ENCODE results near the gene GJC1. TPM values are rescaled to one million over a fixed set of nuclear protein-coding genes. Genes with fewer than 3 reads are reported as not detected.

The GJC1 gene
- total RNA-seq, 4 donors from 2014 or later, result 10.6 to 79.4 (median 50.2) TPM

- Histone ChIP-seq H3K4me3 (no peak overlapping the region), H3K4me1 (no peaks in the 10 kb centered on the region), H3K27ac (peak overlapping the region; percentile 37 to 59), H3K9me3 (no peaks in the 10 kb centered on the region), H3K36me3 (no peaks in the 10 kb centered on the region), H3K27me3 (no peaks in the 10 kb centered on the region)
- DNase-seq, result no peak
- intact Hi-C loops (cut with DNase I; ENCODE audit: low total_unique reads), result no loop called here
- TF ChIP-seq POLR2A (IDR thresholded peaks at IDR 0.05) (no peak), CTCF (IDR thresholded peaks at IDR 0.05) (no peak)
Measured at GRCh38 chr17:44850612-44851011, 20.5 kb upstream of the GJC1 start.

- Histone ChIP-seq H3K4me1 (no peaks in the 10 kb centered on the region), H3K27me3 (no peaks in the 10 kb centered on the region), H3K27ac (peak overlapping the region; percentile 37 to 45), H3K9me3 (no peaks in the 10 kb centered on the region), H3K36me3 (no peaks in the 10 kb centered on the region), H3K4me3 (no peak overlapping the region)
- intact Hi-C loops (cut with DNase I; ENCODE audit: low total_unique reads), result no loop called here
- TF ChIP-seq POLR2A (IDR thresholded peaks at IDR 0.05) (no peak), CTCF (IDR thresholded peaks at IDR 0.05) (no peak)
- no peak for DNase-seq
Measured at GRCh38 chr17:44850025-44850424, 19.9 kb upstream of the GJC1 start.

GRCh38 chr17:44848961-44849489 lies 18.9 kb upstream of the GJC1 start:
- Histone ChIP-seq H3K9me3 (no peaks in the 10 kb centered on the region), H3K4me1 (no peaks in the 10 kb centered on the region), H3K4me3 (no peak overlapping the region), H3K27me3 (no peaks in the 10 kb centered on the region), H3K27ac (peak overlapping the region in 1 of 2 donors; percentile 45), H3K36me3 (no peaks in the 10 kb centered on the region)
- DNase-seq, result no peak
- TF ChIP-seq POLR2A (IDR thresholded peaks at IDR 0.05), result no peak
- TF ChIP-seq CTCF (IDR thresholded peaks at IDR 0.05), result no peak
- intact Hi-C loops (cut with DNase I; ENCODE audit: low total_unique reads), result no loop called here

GRCh38 chr17:44848257-44848795 lies 18.2 kb upstream of the GJC1 start:
- no peaks in the 10 kb centered on the region for H3K27me3 ChIP-seq
- H3K9me3 ChIP-seq, result no peaks in the 10 kb centered on the region
- DNase-seq, result no peak
- no peaks in the 10 kb centered on the region for H3K4me1 ChIP-seq
- TF ChIP-seq POLR2A (IDR thresholded peaks at IDR 0.05) (no peak), CTCF (IDR thresholded peaks at IDR 0.05) (no peak)
- H3K4me3 ChIP-seq, result no peak overlapping the region
- H3K27ac ChIP-seq, result peak overlapping the region in 1 of 2 donors; percentile 45
- intact Hi-C loops (cut with DNase I; ENCODE audit: low total_unique reads), result no loop called here
- H3K36me3 ChIP-seq, result no peaks in the 10 kb centered on the region

GRCh38 chr17:44847586-44847985 lies 17.5 kb upstream of the GJC1 start, which contains the start of gene HIGD1B:
HIGD1B (plus strand) TSS chr17:44847883; CDS start chr17:44848153, 270 bp downstream.
- TF ChIP-seq CTCF (IDR thresholded peaks at IDR 0.05) (no peak), POLR2A (IDR thresholded peaks at IDR 0.05) (no peak)
- no peaks in the 10 kb centered on the region for H3K4me1 ChIP-seq
- no peaks in the 10 kb centered on the region for H3K36me3 ChIP-seq
- no peaks in the 10 kb centered on the region for H3K27me3 ChIP-seq
- DNase-seq, result no peak
- peak within 1 kb of the TSS in 1 of 2 donors; percentile 45 for H3K27ac ChIP-seq
- H3K9me3 ChIP-seq, result no peaks in the 10 kb centered on the region
- intact Hi-C loops (cut with DNase I; ENCODE audit: low total_unique reads), result no loop called here
- no peak within 1 kb of the TSS for H3K4me3 ChIP-seq
